ENCODE measurements around the gene OPRPN.

Gene OPRPN

GRCh38 chr4:70397580-70397979 lies at the start of gene OPRPN:
TSS of gene OPRPN (plus strand) at chr4:70397940. CDS start at chr4:70399286, 1,346 bp downstream.
- DNase-seq: no peak
- intact Hi-C loops (cut with DNase I): no loop called here

- intact Hi-C loops (cut with DNase I): no loop called here
- DNase-seq: peak in 1 of 10 donors; percentile 11
These were observed 41.6 kb upstream of the OPRPN start for GRCh38 chr4:70356185-70356584.

- intact Hi-C loops (cut with DNase I): no loop called here
- no peak for DNase-seq
These were observed 38.6 kb upstream of the OPRPN start for GRCh38 chr4:70359115-70359661.

- intact Hi-C loops (cut with DNase I): no loop called here
These were observed 37.3 kb upstream of the OPRPN start, which contains the start of gene SMR3A for GRCh38 chr4:70360460-70360859. TSS of gene SMR3A (plus strand) at chr4:70360760. CDS start at chr4:70362116, 1,356 bp downstream.

GRCh38 chr4:70364002-70364401 lies 33.7 kb upstream of the OPRPN start:
- no peak for DNase-seq
- intact Hi-C loops (cut with DNase I): no loop called here

More at GRCh38 chr4:70360460-70360859, 37.3 kb upstream of the OPRPN start, which contains the start of gene SMR3A:
- DNase-seq: no peak

GRCh38 chr4:70365479-70365878 lies 32.3 kb upstream of the OPRPN start:
- DNase-seq: no peak
- intact Hi-C loops (cut with DNase I): no loop called here

GRCh38 chr4:70367813-70368212 lies 29.9 kb upstream of the OPRPN start:
- DNase-seq: no peak
- intact Hi-C loops (cut with DNase I): no loop called here

GRCh38 chr4:70371987-70372386 lies 25.8 kb upstream of the OPRPN start:
- no peak for DNase-seq
- intact Hi-C loops (cut with DNase I): no loop called here

GRCh38 chr4:70372760-70373159 lies 25.0 kb upstream of the OPRPN start:
- intact Hi-C loops (cut with DNase I): no loop called here
- no peak for DNase-seq

GRCh38 chr4:70380578-70380977 lies 17.2 kb upstream of the OPRPN start:
- no peak for DNase-seq

GRCh38 chr4:70382691-70383181 lies 15.0 kb upstream of the OPRPN start, which contains the start of gene SMR3B:
TSS of gene SMR3B (plus strand) at chr4:70383131. CDS start at chr4:70384511, 1,380 bp downstream.
- intact Hi-C loops (cut with DNase I): no loop called here
- DNase-seq: no peak

More at GRCh38 chr4:70380578-70380977, 17.2 kb upstream of the OPRPN start:
- intact Hi-C loops (cut with DNase I): no loop called here

- intact Hi-C loops (cut with DNase I): no loop called here
These were observed 5.5 kb upstream of the OPRPN start for GRCh38 chr4:70392057-70392776.

GRCh38 chr4:70399319-70399718 lies 1.6 kb downstream of the OPRPN start:
- intact Hi-C loops (cut with DNase I): no loop called here
- no peak for DNase-seq

More at GRCh38 chr4:70392057-70392776, 5.5 kb upstream of the OPRPN start:
- DNase-seq: no peak

GRCh38 chr4:70402762-70403161 lies 5.0 kb downstream of the OPRPN start:
- no peak for DNase-seq
- intact Hi-C loops (cut with DNase I): no loop called here

GRCh38 chr4:70405765-70406164 lies 8.0 kb downstream of the OPRPN start:
- no peak for DNase-seq
- intact Hi-C loops (cut with DNase I): no loop called here

- DNase-seq: no peak
- intact Hi-C loops (cut with DNase I): no loop called here
These were observed 27.6 kb downstream of the OPRPN start for GRCh38 chr4:70425306-70425705.

- intact Hi-C loops (cut with DNase I): no loop called here
- DNase-seq: no peak
These were observed 29.0 kb downstream of the OPRPN start for GRCh38 chr4:70426789-70427188.

GRCh38 chr4:70437197-70437596 lies 39.5 kb downstream of the OPRPN start:
- DNase-seq: no peak
- intact Hi-C loops (cut with DNase I): no loop called here

GRCh38 chr4:70442474-70442873 lies 44.7 kb downstream of the OPRPN start:
- intact Hi-C loops (cut with DNase I): no loop called here

GRCh38 chr4:70443329-70443728 lies 45.6 kb downstream of the OPRPN start:
- intact Hi-C loops (cut with DNase I): no loop called here
- no peak for DNase-seq

More at GRCh38 chr4:70442474-70442873, 44.7 kb downstream of the OPRPN start:
- no peak for DNase-seq

- no peak for DNase-seq
- intact Hi-C loops (cut with DNase I): no loop called here
These were observed 51.5 kb downstream of the OPRPN start for GRCh38 chr4:70449220-70449619.

GRCh38 chr4:70452946-70453345 lies 55.2 kb downstream of the OPRPN start:
- DNase-seq: no peak
- intact Hi-C loops (cut with DNase I): no loop called here
